HG03175 (cell line): ENCODE results near the gene NRXN3.

ENCODE experiments used
- ATAC-seq: cut with Tn5 transposase; IDR thresholded peaks from one replicate; pipeline ENCODE4 v1.9.1; 2021; ENCODE audit warnings: mild to moderate bottlenecking, moderate library complexity; ENCODE audit not compliant: unreplicated experiment

NRXN3 gene

DNA sequence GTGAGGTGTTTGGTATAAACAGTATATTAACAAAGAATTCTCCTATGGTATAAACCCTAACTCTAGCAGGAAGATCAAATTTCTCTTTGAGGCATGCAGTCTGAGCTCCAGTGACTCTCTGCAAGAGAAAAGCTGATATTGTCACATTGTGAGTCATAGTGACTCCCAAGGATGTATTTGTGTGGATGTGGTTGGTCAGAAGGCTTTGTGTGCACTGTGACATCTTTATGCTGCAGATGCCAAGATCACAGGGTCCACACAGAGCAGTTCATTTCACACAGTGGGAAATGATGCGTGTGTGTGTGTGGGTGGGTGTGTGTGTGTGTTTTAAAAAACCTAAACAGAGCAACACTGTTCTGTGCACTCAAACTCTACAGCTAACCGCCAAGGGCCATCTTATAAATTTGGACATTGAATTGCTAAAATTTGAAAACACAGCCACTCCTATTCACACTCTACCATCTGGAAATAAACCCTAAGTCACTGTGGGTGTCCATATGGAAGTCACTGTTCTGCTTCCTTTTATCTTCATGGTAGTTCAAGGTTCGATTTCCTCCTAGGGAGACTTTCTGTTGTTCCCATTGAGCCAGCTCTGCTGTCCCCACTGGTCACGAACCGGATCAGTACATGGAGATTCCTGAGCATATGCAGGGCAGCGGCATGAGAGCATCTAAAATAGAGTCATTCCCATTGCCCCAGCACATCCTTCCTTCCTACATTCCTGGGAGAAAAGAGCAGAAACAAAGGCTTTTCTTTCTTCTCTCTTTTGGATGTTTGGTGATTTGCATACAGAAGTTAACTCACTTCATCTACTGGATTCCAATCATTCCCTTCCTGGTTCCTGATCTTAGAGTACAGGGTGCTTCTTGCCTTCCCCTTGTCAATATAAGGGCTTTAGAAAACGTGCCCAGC lies 1313.6 kb downstream of the NRXN3 start:
- ATAC-seq, result no peak

DNA sequence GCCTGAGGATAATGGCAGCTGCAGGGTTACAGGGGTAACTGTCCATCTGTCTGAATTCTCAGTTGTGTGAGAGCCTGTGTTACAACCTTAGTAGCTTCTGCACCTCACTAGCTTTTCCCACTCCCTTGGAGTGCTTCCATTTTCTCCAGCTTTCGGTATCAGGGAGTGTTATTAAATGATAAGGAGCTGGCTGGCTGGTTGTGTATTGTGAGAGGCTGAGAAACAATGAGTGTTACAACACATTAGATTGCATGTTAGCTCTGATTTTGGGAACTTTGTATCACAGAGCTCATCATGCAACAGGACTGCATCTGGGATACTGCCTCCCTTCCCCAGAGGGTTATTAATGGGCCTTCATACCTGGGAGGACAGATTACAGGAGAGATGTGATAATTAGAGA lies 1317.5 kb downstream of the NRXN3 start:
- ATAC-seq, result no peak

- ATAC-seq, result no peak
Measured at GRCh38 chr14:79491161-79491560, 1321.0 kb downstream of the NRXN3 start.

DNA sequence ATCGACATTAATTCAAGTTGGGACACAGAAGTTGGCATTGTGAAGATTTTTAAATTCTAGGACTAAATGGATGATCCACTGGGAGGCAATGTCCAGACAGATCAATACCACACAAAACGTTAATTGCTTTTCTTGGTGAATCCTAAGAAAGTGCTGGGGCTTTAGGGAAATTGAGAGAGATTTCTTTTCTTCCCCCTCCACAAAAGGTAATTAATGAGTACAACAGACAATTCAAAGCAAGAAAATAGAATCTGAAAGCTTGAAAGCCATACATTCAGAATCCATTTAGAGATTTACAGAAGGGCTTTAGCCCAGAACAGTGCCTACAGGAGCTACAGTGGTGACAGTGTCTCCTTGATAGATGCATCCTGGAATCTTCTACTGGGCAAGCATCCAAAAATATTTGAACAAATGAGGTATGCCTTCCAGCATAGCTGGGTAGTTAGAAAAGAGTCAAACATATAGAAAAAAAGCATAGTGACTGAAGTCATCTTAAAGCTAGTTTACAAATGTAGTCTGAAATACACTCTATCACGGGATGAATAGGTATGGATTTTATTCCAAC lies 1323.0 kb downstream of the NRXN3 start:
- ATAC-seq, result no peak

- no peak for ATAC-seq
Measured at GRCh38 chr14:79496701-79497100, 1326.5 kb downstream of the NRXN3 start.

DNA sequence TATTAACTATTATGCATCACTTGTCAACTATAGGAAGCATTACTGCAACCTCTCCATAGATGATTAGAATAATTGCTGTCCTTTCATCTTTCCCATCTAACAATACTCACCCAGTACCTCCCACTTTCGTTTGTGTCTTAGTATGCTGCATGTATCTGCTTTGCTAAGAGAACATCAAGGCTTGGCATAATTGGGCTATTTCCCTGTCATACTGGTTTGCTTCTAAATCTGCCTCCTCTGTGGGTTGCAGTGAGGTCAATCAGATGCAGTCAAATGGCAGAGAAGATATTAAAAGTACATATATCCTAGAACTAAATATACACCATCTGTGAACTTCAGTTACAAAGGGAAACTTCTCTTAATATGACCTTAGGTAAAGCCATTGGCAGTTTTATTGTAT lies 1330.3 kb downstream of the NRXN3 start:
- ATAC-seq, result no peak

- no peak for ATAC-seq
Measured at GRCh38 chr14:79502136-79502750, 1332.1 kb downstream of the NRXN3 start.

GRCh38 chr14:79502751-79503148 lies 1332.6 kb downstream of the NRXN3 start:
- ATAC-seq, result no peak

DNA sequence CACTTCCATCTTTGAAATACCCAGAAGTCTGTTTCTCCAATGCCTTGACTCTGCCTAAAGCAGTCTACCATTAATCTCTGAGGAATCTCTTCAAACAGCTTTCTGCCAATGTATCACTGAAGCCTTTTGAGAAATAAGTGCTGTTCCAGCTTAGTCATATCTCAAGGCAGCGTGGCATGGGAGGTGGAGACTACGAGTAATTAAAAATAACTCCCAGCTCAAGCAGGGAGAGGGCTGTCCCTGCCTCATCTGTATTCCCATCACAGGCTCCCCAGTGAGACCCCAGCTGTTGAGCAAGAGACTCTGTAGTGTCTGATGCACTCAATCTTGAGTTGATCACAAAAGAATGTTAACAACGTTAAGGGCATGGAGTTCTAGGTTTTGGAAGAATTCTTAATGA lies 1340.5 kb downstream of the NRXN3 start:
- no peak for ATAC-seq

DNA sequence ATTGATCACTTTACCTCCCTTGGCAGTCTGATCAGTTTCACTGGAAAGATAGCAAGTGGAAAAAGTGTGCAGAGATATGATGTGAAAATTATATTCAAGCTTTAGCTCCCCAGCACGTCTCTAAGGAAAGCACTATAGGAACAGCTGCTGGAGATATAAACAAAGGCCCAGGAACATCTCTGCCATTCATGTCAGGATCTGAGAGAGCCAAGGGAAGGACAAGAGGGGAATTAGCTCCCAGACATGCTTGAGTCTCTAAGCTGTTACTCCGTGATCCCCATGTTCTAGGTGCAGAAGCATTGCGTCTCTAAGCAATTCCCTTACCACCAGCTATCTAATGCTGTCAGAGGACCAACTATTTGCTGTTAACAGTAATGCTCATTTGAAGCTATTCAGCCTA lies 1341.0 kb downstream of the NRXN3 start:
- no peak for ATAC-seq

- no peak for ATAC-seq
Measured at GRCh38 chr14:79513446-79513845, 1343.3 kb downstream of the NRXN3 start.

DNA sequence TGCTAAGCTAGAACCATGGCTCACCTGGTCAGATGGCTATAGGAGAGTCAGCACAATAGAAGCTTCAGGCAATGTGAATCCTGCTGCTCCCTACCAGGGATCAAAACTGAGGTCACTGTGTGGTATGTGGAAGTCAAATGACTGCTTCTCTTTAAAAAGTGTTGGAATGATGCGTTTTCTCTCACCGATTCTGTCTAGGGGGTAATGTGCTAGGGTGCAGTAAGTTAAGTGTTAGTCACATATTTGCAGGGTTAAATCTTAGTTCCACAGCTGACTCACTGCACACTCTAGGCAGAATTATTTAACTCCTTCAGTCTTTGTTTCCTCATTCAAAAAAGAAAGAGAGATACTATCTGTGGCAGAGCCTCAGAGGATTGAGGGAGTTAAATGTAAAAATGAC lies 1344.5 kb downstream of the NRXN3 start:
- ATAC-seq, result no peak

- no peak for ATAC-seq
Measured at GRCh38 chr14:79515158-79515557, 1345.0 kb downstream of the NRXN3 start.

GRCh38 chr14:79516009-79516408 lies 1345.8 kb downstream of the NRXN3 start:
- ATAC-seq, result no peak

DNA sequence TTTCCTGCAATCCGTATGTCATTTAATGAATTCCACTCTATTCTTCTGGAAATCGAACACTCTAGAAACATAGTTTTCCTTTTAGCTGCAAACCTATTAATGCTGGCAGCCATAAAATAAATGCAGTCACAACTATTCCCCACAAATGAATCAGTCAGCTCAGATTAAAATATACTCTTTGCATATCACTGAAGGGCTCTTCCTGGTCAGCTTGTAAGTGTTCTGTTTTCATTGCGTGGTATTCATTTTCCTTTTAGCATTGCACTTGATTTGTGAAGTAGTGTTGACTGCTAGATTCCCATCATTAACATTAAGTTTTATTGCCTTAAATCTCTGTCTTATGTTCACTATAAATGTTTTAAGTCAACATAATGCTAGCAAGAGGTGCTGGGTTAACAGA lies 1355.2 kb downstream of the NRXN3 start:
- ATAC-seq, result no peak

DNA sequence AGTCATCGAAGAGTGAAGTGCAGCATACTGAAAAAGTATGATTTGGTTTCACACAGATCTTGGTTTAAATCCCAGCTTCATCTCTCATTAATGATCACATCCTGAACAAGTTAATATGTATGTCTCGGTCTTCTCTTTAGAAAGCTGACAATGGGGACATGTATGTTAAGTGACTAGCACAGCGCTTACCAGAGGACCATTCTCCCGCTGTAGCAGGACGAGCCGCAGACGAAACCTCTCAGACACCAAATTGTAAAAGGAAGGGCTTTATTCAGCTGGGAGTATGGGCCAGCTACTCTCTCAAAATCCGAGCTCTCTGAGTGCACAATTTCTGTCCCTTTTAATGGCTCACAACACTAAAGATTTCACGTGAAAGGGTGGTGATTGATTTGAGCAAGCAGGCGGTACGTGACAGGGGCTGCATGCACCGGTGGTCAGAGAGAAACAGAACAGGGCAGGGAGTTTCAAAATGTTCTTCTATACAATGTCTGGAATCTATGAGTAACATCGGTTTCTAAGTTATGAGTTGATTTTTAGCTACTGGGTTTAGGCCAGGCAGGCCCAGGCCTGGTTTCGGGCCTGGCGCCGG lies 1358.7 kb downstream of the NRXN3 start:
- no peak for ATAC-seq

DNA sequence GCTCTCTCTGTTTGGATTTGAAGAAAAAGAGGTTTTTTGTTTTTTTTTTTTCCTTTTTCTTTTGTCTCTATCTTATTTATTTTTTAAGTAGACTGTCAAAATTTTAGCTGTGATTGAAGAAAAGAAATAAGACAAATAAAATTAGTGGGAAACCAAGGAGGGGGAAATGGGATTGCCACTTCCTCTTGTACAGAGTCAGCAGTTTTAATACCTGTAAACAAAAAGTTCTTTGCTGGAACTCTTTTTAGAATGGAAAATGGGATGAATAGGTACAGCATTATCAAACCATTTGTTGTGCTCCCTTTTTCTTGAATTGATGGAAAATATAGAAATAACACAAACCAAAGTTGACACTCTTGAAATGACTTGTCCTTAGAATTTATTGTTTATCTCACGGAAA lies 1360.4 kb downstream of the NRXN3 start:
- ATAC-seq, result no peak

GRCh38 chr14:79534703-79535353 lies 1364.7 kb downstream of the NRXN3 start:
- no peak for ATAC-seq

DNA sequence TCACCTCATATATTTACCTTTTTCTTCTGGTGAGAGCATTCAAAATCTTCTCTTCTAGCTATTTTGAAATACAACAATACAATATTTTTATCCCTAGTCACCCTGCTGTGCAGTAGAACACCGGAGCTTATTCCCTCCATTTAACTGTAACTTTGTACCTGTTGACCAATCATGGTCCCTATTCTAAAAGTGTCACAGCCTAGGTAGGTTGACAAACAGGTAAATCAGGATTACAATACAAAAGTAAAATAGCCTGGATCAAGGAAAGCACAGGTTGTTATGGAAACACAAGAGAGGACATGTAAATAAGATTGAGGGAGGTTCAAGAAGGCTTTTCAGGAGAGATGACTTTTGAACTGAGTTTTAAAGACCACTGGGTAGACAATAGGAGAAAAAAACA lies 1370.2 kb downstream of the NRXN3 start:
- ATAC-seq, result no peak

DNA sequence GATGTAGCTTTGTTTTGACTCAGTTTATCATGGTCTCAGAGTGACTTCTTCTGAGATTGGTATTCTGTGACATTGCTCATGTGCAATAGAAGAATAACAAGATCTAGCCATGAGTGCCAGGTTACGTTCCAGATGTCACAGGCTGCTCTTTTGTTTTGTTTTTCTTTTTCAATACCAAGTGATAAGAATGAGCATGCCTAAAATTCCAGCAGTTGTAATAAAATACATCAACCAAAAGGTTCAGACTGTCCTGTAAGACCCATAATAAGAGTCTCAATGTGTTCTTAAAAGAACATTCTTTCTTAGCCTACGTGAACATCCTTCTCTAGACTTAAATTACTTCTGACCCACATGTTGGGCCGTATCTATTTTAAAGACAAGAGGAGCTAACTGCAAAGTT lies 1371.9 kb downstream of the NRXN3 start:
- ATAC-seq, result no peak

GRCh38 chr14:79543348-79543747 lies 1373.2 kb downstream of the NRXN3 start:
- ATAC-seq, result no peak
